Stimulated activated CD4-positive, alpha-beta T cell treated with anti-CD3 and anti-CD28 coated beads, Interleukin-4, amount 100 ng/mL, for 24 hours (primary cell): ENCODE results near the gene CAMKMT.

ENCODE experiments used
- DNase-seq: peaks from one replicate; pipeline ENCODE4 v3.0.0-alpha.2; 2020

CAMKMT gene

DNA sequence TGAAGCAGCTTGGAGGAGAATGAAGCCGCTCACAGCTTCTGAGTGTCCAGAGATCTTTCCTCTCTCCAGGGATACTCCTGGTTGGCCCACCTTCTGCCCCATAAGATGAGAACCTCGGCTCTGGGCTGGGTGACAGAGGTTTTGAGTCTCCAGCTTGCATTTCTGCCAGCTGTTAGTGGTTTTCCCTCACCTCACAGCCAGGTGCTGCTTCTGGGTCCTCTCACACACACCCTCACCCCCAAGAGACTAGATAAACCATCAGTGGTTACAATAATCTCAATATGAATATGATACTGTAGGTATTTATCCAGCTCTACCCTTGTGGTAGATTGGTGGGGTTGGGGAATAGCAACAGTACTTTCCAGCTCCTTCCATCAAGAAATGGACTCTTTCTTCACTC, 418.0 kb downstream of the CAMKMT start:
- no peak for DNase-seq

GRCh38 chr2:44780406-44780805, 418.7 kb downstream of the CAMKMT start:
- DNase-seq = no peak

GRCh38 chr2:44785433-44785832, 423.7 kb downstream of the CAMKMT start:
- no peak for DNase-seq

DNA sequence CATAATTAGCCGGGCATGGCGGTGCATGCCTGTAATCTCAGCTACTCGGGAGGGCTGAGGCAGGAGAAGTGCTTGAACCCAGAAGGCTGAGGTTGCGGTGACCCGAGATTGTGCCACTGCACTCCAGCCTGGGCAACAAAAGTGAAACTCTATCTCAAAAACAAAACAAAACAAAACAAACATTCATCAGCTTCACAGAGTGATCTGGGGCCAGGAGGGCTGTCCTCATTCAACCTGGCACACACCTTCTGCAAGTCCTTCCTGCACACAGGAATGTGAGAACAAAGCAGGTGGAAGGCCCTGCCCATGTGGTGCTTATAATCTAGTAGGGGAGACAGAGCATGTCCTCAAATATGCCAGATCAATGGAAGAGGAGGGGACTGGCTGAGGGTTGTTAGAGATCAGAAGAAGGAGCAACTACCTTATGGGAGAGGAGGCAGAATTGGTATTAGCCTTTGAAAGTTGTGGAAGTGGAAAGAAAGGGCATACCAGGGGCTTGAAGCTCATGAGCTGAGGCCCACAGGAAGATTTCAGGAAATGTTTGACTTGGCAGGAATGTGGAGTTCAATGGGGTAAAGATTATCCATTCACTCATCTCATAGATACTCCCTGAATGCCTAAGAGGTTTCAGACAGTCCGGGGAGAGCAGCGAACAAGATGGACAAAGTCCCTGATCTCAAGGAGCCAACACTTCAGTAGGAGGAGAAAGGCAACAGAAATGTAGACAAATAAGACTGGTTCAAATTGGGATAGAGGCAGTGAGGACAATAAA, 424.5 kb downstream of the CAMKMT start:
- DNase-seq = no peak

DNA sequence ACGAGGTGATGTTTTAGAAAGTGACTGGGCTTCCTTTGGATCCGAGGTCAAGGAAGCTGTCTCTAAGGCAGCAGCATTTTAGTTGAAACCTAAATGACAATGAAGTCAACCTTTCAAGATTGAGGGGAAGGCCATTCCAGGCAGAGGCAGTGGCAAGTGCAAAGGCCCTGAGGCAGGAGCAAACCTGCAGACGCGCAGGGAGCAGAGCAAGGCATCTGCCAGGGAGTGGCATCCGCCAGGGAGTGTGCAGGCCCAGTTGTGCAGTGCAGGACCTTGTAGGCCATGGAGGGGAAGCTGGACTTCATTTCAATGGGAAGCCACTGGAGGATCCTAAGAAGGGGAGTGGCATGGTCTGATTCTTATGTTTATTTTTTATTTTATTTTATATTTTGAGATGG, 425.1 kb downstream of the CAMKMT start:
- DNase-seq = no peak

DNA sequence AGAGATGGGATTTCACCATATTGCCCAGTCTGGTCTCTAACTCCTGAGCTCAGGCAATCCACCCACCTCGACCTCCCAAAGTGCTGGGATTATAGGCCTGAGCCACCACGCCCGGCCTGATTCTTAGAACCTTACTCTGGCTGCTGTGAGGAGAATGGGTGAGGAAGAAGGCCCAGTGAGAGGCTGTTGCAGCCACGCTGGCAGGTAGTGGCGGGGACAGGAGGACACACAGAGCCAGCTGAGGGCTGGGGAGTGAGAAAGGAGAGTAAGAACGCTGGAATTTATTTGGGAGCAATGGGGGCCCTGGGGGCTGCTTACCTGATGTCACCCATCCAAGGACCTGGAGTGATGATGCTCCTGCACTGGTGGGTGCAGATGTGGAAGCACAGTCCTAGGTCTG, 425.9 kb downstream of the CAMKMT start:
- DNase-seq = no peak

DNA sequence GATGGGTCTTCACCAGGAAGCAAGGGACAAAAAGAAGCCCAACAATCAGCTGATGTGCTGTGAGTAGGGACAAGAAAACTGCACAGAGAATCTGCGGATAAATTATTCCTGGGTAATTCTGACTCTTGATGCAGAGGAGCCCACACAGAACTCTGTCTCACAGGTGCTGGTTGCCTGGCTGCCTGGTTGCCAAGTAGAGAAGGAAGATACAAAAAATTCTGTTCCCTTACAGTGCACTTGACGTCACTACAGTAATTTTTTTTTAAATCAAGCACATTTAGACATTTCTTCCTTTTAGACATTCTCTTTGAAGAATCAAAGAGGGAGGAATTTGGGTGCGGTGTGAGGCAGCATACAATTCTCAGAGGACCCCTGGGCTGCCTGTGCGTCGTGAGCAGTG, 427.7 kb downstream of the CAMKMT start:
- DNase-seq = no peak

DNA sequence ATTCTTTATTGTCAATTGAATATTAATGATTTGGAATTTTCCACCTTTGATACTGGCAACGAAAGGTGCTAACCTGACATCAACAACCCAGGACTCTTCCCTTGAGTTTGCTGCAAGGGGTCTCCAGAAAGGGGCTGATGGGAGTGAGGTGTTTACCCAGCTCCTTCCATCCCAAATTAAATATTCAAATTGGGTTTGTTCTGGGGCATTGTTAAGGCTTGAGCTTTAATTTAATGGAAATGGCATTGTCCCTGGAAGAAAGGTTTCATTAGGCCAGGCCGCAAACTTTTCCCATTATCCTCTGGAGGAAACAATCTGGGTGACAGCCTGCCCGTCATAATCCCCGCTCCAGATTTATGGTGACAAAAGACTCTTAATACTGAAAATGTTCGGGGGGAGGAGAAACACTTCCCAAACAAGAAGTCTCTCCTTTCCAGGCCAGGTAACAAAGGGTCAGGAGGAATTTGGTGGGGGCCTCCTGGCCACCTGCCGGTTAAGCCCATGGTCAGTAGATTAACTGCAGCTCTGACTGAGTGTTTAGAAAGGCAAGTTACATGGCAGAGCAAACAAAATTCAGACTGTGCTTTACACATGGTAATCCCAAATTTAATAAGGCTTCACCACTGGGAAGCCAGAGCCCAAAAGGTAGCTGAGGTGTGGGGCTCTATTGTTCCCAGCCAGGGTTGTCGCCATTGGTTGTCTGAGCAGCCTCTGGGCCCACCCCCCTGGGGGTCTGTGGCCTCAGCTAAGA, 428.4 kb downstream of the CAMKMT start:
- DNase-seq = no peak

GRCh38 chr2:44793322-44793870, 431.6 kb downstream of the CAMKMT start:
- DNase-seq = no peak

GRCh38 chr2:44796771-44797170, 435.0 kb downstream of the CAMKMT start:
- DNase-seq = no peak

DNA sequence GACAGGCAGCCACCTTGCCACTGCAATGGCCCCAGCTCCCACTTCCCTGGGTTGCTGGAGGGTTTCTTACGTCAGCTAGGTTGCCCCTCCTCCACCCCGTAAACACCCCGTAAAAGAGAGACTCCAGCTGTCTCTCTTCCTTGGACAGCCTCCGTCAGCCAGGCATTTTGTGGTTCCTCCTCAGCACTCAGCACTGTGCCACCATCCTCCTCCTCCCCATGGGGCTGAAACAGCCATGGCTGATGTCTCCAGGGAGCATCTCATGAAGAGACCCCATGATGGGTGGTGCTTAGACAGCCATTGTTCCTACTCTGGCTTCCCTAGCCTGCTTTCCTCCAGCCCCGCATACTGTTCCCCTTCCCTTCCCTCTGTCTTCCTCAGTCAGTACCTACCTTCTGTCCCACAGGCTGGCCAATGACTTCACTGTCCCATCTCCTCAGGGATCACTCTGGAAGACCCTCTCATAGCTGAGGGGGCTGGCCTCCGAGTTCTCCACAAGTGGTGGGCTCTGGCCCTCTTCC, 436.5 kb downstream of the CAMKMT start:
- no peak for DNase-seq

- no peak for DNase-seq
Observed at GRCh38 chr2:44799105-44799504, 437.4 kb downstream of the CAMKMT start.

DNA sequence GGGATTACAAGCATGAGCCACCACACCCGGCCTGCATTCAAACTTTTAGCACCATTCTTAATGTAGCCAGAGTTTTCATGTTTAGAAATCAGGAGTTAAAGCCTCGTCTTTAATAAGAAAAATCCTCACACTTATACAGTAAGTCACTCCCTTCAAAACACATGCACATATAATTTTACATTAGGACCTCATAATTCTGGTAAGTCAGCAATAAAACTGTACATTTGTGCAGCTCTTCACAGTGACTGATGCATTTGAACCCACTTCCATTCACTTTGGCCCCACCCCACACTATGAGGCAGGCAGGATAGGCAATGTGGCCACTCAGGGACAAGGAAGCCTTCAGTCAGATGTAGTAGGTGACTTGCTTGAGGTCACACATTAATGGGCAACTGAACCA, 438.0 kb downstream of the CAMKMT start:
- DNase-seq = no peak

DNA sequence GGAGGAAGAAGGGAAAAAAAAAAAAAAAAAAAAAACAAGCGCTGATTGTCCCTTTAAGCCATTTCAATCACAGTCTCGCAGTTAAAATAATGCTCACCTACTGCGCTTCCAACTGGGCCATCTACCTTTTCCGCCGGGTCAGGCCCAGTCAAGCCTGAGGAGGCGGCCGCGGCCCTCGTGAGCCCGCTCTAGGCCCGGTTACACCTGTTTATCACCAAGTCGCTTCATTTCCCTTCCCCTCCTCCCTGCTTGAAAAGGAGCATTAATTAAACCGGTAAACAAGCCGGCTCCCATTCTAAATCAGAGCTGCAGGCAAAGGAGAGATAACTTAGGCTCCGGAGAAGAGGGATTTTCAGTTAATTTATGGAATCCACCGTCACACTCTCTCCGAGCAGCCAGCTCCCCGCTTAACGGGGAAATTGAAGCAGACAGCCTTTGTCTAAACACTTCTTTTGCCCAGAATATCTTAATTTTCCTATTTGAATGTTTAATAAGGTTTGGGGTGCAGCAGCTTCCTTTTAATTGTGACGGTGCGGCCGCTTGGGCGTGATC, 439.6 kb downstream of the CAMKMT start:
- DNase-seq = no peak

GRCh38 chr2:44801841-44802776, 440.4 kb downstream of the CAMKMT start:
- DNase-seq = no peak

DNA sequence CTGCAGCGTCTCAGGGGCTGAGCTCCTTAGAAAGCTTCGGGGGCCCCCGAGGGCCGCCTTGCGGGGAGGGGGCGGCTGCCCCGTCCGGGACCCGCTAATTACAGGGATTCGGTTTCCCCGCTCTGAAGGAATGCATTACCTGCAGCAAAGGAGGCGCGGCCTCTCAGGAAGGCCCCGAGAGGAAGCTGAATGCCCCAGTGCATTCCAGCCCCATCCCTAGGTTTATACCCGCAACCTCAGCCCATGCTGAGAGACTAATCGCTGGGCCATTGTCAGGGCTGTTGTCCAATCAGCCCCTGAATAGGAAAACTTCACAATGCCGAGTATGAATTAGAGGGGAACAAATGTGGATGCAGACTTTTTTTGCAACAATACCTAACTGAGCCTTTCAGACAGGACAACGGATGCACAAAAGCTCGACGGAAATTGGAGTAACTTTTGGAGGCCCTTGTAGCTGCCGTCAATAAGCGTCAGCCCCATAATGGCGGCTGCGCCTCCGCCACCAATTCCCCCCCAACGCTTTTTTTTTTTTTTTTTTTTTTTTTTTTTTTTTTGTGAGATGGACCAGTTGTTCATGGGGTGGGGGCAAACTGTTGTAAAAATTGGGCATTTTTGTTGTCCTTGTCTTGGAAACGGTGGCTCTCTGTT, 441.2 kb downstream of the CAMKMT start:
- DNase-seq = no peak

DNA sequence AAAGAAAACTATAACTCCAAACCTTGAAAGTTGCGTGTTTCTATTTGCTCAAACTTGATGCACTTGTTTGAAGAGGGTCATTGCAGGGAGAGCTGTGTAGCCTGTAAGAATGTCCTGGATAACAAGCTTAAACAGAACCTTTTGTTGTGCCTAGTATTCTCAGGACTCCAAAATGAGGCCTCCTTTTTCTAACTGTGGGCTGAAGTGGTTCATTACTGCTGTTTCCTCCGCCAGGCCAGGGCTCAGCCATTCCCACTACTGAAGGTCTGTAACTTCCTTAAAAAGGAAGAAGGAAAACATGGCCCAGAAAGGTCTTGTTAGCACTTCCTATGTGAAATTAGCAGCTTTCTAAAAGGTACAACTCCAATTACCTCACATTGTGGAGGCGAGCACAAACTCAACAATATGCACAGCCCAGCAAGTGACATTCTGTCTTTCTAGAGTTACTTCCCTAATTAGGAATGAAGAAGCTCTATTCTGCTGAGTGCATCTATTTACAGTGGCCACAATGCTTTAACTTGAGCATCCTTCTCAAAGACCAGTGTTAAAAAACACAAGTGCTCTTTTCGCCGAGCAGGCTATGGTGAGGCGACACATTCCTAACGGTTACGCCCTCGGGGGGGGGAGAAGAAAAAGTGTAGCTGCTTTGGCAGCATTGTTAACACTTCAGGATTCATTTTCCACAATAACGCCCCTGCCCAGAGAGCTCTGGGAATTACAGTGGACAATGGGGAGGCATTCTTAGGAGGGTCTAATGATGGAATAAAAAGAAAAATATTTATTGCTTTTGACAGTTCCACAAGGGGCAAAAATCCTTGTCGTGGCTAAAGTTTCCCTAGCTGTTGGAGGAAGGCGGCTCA, 442.9 kb downstream of the CAMKMT start:
- no peak for DNase-seq

GRCh38 chr2:44805401-44806235, 443.9 kb downstream of the CAMKMT start:
- no peak for DNase-seq

GRCh38 chr2:44807201-44808025, 445.7 kb downstream of the CAMKMT start:
- DNase-seq = no peak
